ENCODE data around the gene DNMT1. TPM values are rescaled to one million over a fixed set of nuclear protein-coding genes. Genes with fewer than 3 reads are reported as not detected.

DNMT1 gene
- total RNA-seq, 4 donors from 2014 or later, result 36.1 to 54.4 (median 44.2) TPM

- peak within 1 kb of the TSS; percentile 66 for H3K27ac ChIP-seq
- peaks cover 40% of the 10 kb centered on the region for H3K36me3 ChIP-seq
- peaks cover 22% of the 10 kb centered on the region for H3K4me1 ChIP-seq
- peak within 1 kb of the TSS; percentile 75 for H3K4me3 ChIP-seq
- whole genome bisulfite sequencing, result 3% methylated on average over 47 of the region's 71 CpGs
- no peaks in the 10 kb centered on the region for H3K27me3 ChIP-seq
- TF ChIP-seq POLR2AphosphoS5 (IDR thresholded peaks at IDR 0.05) (peak in 2 of 3 donors; percentile 70 to 85), CTCF (IDR thresholded peaks at IDR 0.05) (no peak), POLR2A (IDR thresholded peaks at IDR 0.05) (peak in 1 of 2 donors; percentile 38)
- no peaks in the 10 kb centered on the region for H3K9me3 ChIP-seq
- DNase-seq (ENCODE audit: low spot score in 2 of 2), result peak; percentile 99
Measured at GRCh38 chr19:10106100-10106936, 88.4 kb downstream of the DNMT1 start, which contains the start of gene PPAN. Gene PPAN, plus strand, starts transcription at chr19:10106362. Its CDS starts 33 bp downstream, at chr19:10106395.

GRCh38 chr19:10105509-10106099 is 89.1 kb downstream of the DNMT1 start:
- DNase-seq (ENCODE audit: low spot score in 2 of 2), result no peak
- Histone ChIP-seq H3K4me1 (peaks cover 22% of the 10 kb centered on the region), H3K27me3 (no peaks in the 10 kb centered on the region), H3K9me3 (no peaks in the 10 kb centered on the region), H3K4me3 (peak overlapping the region; percentile 75), H3K36me3 (peaks cover 33% of the 10 kb centered on the region), H3K27ac (peak overlapping the region; percentile 66)
- WGBS, result 36% methylated on average over 16 of the region's 16 CpGs
- no peak for TF ChIP-seq POLR2A (IDR thresholded peaks at IDR 0.05)
- no peak for TF ChIP-seq CTCF (IDR thresholded peaks at IDR 0.05)

GRCh38 chr19:10104665-10105508 is 89.9 kb downstream of the DNMT1 start:
- Histone ChIP-seq H3K4me3 (no peak overlapping the region), H3K27ac (no peak overlapping the region), H3K27me3 (no peaks in the 10 kb centered on the region), H3K4me1 (peaks cover 22% of the 10 kb centered on the region), H3K9me3 (no peaks in the 10 kb centered on the region), H3K36me3 (peaks cover 26% of the 10 kb centered on the region)
- no peak for DNase-seq (ENCODE audit: low spot score in 2 of 2)
- TF ChIP-seq CTCF (IDR thresholded peaks at IDR 0.05), result no peak
- TF ChIP-seq POLR2AphosphoS5 (IDR thresholded peaks at IDR 0.05), result no peak
- no peak for TF ChIP-seq EP300 (IDR thresholded peaks at IDR 0.05)
- TF ChIP-seq POLR2A (IDR thresholded peaks at IDR 0.05), result no peak
- 64% methylated on average over 15 of the region's 15 CpGs for WGBS

GRCh38 chr19:10104130-10104513 is 90.6 kb downstream of the DNMT1 start:
- peaks cover 22% of the 10 kb centered on the region for H3K4me1 ChIP-seq
- no peak for TF ChIP-seq EP300 (IDR thresholded peaks at IDR 0.05)
- TF ChIP-seq POLR2AphosphoS5 (IDR thresholded peaks at IDR 0.05), result no peak
- no peak for TF ChIP-seq POLR2A (IDR thresholded peaks at IDR 0.05)
- TF ChIP-seq CTCF (IDR thresholded peaks at IDR 0.05), result no peak
- no peak for DNase-seq (ENCODE audit: low spot score in 2 of 2)
- no peak overlapping the region for H3K4me3 ChIP-seq
- no peaks in the 10 kb centered on the region for H3K9me3 ChIP-seq
- H3K27me3 ChIP-seq, result no peaks in the 10 kb centered on the region
- H3K27ac ChIP-seq, result no peak overlapping the region
- H3K36me3 ChIP-seq, result peaks cover 18% of the 10 kb centered on the region

Measured in suprapubic skin (tissue), 4 donors.